GM23338 (cell line): ENCODE measurements around the gene C19orf81. TPM values are rescaled to one million over a fixed set of nuclear protein-coding genes. Genes with fewer than 3 reads are reported as not detected.

Experiments
- ATAC-seq: fragments of 200-7000 bp; cut with Tn5 transposase; 3 replicates; pipeline ENCODE4 v1.9.1; 2020
- DNase-seq: peaks from one replicate; pipeline ENCODE4 v3.0.0-alpha.2; 2015; ENCODE audit warnings: low spot score
- H2AFZ ChIP-seq: fragments of 200-600 bp; sonication (generic); 2 replicates; pipeline ENCODE4 v1.8.0; 2016; ENCODE audit warnings: antibody characterized with exemption, mild to moderate bottlenecking, moderate library complexity
- H3F3A ChIP-seq: fragments of 200-600 bp; sonication (generic); replicated peaks from 2 replicates; pipeline ENCODE4 v1.8.0; 2017; ENCODE audit warnings: antibody characterized with exemption, mixed run types, low read depth
- H3K27ac ChIP-seq: fragments of 200-600 bp; sonication (generic); 2 replicates; pipeline ENCODE4 v1.6.1; 2016; ENCODE audit warnings: low read depth
- H3K27me3 ChIP-seq: fragments of 200-600 bp; sonication (generic); 2 replicates; pipeline ENCODE4 v1.8.0; 2016; ENCODE audit warnings: mild to moderate bottlenecking, mixed run types, moderate library complexity; ENCODE audit not compliant: insufficient read depth
- H3K36me3 ChIP-seq: fragments of 200-600 bp; sonication (generic); 2 replicates; pipeline ENCODE4 v1.8.0; 2016; ENCODE audit warnings: mild to moderate bottlenecking; ENCODE audit not compliant: insufficient read depth
- H3K4me1 ChIP-seq: fragments of 200-600 bp; sonication (generic); 2 replicates; pipeline ENCODE4 v1.8.0; 2016; ENCODE audit warnings: mild to moderate bottlenecking, moderate library complexity; ENCODE audit not compliant: insufficient read depth
- H3K4me2 ChIP-seq: fragments of 200-600 bp; sonication (generic); 2 replicates; pipeline ENCODE4 v1.7.1; 2017; ENCODE audit warnings: mixed run types
- H3K4me3 ChIP-seq: fragments of 200-600 bp; sonication (generic); 2 replicates; pipeline ENCODE4 v1.6.1; 2016; ENCODE audit warnings: mixed run types
- H3K79me2 ChIP-seq: fragments of 200-600 bp; sonication (generic); replicated peaks from 2 replicates; pipeline ENCODE4 v1.8.0; 2017; ENCODE audit warnings: mild to moderate bottlenecking; ENCODE audit not compliant: insufficient read depth
- H3K9me2 ChIP-seq: fragments of 200-600 bp; sonication (generic); 2 replicates; pipeline ENCODE4 v1.8.0; 2017; ENCODE audit not compliant: insufficient read depth
- H4K20me1 ChIP-seq: fragments of 200-600 bp; sonication (generic); replicated peaks from 2 replicates; pipeline ENCODE4 v1.8.0; 2017; ENCODE audit warnings: mild to moderate bottlenecking; ENCODE audit not compliant: insufficient read depth
- H3K27ac Mint-ChIP-seq: 2 replicates; pipeline ENCODE4 v1.8.0; 2020; ENCODE audit warnings: inconsistent platforms, mild to moderate bottlenecking, moderate library complexity, mixed read lengths
- H3K27me3 Mint-ChIP-seq: 3 replicates; pipeline ENCODE4 v1.8.0; 2022; ENCODE audit warnings: low read depth, mild to moderate bottlenecking, moderate library complexity, mixed read lengths, inconsistent platforms; ENCODE audit not compliant: insufficient read depth, poor library complexity
- H3K36me3 Mint-ChIP-seq: 3 replicates; pipeline ENCODE4 v1.8.0; 2021; ENCODE audit warnings: low read depth, mild to moderate bottlenecking, inconsistent platforms, moderate library complexity, mixed read lengths
- H3K4me1 Mint-ChIP-seq: 3 replicates; pipeline ENCODE4 v1.8.0; 2020; ENCODE audit warnings: mild to moderate bottlenecking, inconsistent platforms, mixed read lengths
- H3K4me3 Mint-ChIP-seq: 3 replicates; pipeline ENCODE4 v1.8.0; 2021; ENCODE audit warnings: moderate library complexity, mild to moderate bottlenecking, inconsistent platforms, mixed read lengths
- H3K9me3 Mint-ChIP-seq: 3 replicates; pipeline ENCODE4 v1.8.0; 2020; ENCODE audit warnings: moderate library complexity, mild to moderate bottlenecking, inconsistent platforms, mixed read lengths
- CREB1 ChIP-seq: fragments of 250-450 bp; sonication (Bioruptor Pico); IDR thresholded peaks from 2 replicates; pipeline ENCODE4 v1.5.0; 2020; ENCODE audit warnings: low read depth, mild to moderate bottlenecking, moderate library complexity
- EZH2phosphoT487 ChIP-seq: fragments of 200-600 bp; sonication (generic); IDR thresholded peaks from one replicate; pipeline ENCODE4 v1.8.1; 2018; ENCODE audit warnings: antibody characterized with exemption; ENCODE audit not compliant: unreplicated experiment
- NANOG ChIP-seq: IDR thresholded peaks from 2 replicates; pipeline ENCODE4 v1.6.1; 2016; ENCODE audit warnings: antibody characterized with exemption, borderline replicate concordance
- POLR2AphosphoS5 ChIP-seq: IDR thresholded peaks from 2 replicates; pipeline ENCODE4 v1.6.1; 2016; ENCODE audit warnings: antibody characterized with exemption, low read depth
- STAT1 ChIP-seq: IDR thresholded peaks from one replicate; pipeline ENCODE4 v1.6.1; 2016; ENCODE audit warnings: antibody characterized with exemption; ENCODE audit not compliant: unreplicated experiment
- ZNF114 ChIP-seq: fragments of 250-450 bp; sonication (Bioruptor Pico); IDR thresholded peaks from 2 replicates; pipeline ENCODE4 v1.5.0; 2020; ENCODE audit warnings: mild to moderate bottlenecking, moderate library complexity
- ZNF331 ChIP-seq: fragments of 250-450 bp; sonication (Bioruptor Pico); IDR thresholded peaks from 2 replicates; pipeline ENCODE4 v1.5.0; 2020; ENCODE audit warnings: low read depth, mild to moderate bottlenecking, moderate library complexity
- polyA plus RNA-seq: library from polyadenylated mRNA; unstranded; fragments of >200 nt; fragmentation: Nextera tagmentation; extraction: Ambion mirVana; gene quantifications from 2 replicates; pipeline ENCODE4 v1.2.1, GENCODE V29; 2016
- total RNA-seq: library from RNA; depleted of rRNA; stranded (reverse); fragments of >200 nt; shearing (Covaris generic); gene quantifications from 2 replicates; pipeline ENCODE4 v1.2.3, GENCODE V29; 2014
- TF ChIP-seq, protein P1 (sequence below), 2 experiments: fragments of 200-600 bp in 1 of 2; sonication (generic) in 1 of 2; conservative IDR thresholded peaks; 2 replicates each; pipeline versions ENCODE4 v1.5.1 to v1.6.1; 2016 to 2017; ENCODE audit warnings: antibody characterized with exemption in 2 of 2, low read depth in 2 of 2, mild to moderate bottlenecking in 2 of 2, moderate library complexity in 1 of 2
- TF ChIP-seq, protein P2 (sequence below): fragments of 250-450 bp; sonication (Bioruptor Pico); IDR thresholded peaks from 2 replicates; pipeline ENCODE4 v1.5.0; 2020; ENCODE audit warnings: mild to moderate bottlenecking, moderate library complexity

C19orf81 gene
- total and polyA plus RNA-seq, 2 experiments from 2014 or later: 23.2 to 54.3 TPM

DNA sequence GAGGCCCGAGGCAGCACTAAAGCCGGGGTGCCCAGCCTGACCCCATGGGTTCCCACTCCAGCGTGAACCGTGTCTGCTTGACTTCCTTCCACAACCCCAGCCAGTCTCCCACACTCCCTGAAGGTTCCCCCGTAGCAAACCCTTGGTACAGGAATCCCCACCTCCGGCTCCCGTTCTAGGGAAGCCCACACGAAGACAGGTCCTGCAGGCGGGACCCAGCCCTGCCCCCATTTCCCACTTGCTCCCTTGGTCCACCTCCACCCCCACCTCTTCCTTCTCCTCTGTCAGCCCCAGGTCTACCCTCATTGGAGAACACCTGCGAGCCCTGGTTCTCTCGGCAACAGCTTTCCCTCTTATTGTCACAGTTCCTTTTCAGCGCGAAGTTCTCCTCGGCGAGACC, 23.9 kb downstream of the C19orf81 start:
- Histone ChIP-seq H3K27ac (no peak overlapping the region), H3F3A (peaks cover 12% of the 10 kb centered on the region), H3K4me1 (peaks cover 32% of the 10 kb centered on the region), H3K4me2 (peak overlapping the region; percentile 46), H3K36me3 (no peaks in the 10 kb centered on the region), H3K9me2 (no peaks in the 10 kb centered on the region), H3K79me2 (no peaks in the 10 kb centered on the region), H3K27me3 (peaks cover 69% of the 10 kb centered on the region), H2AFZ (peak overlapping the region; percentile 78), H3K4me3 (peak overlapping the region; percentile 22), H4K20me1 (peaks cover 3% of the 10 kb centered on the region; the same call in 1 of the 2 replicates)
- no peak overlapping the region for H3K27ac Mint-ChIP-seq
- H3K36me3 Mint-ChIP-seq: peaks cover 55% of the 10 kb centered on the region
- DNase-seq (peak; percentile 39), ATAC-seq (no peak)
- no peak for TF ChIP-seq ZNF114 (CRISPR knock-in tag)
- no peak for TF ChIP-seq POLR2AphosphoS5
- peaks cover 91% of the 10 kb centered on the region for H3K9me3 Mint-ChIP-seq
- H3K4me3 Mint-ChIP-seq: no peak overlapping the region
- no peaks in the 10 kb centered on the region for H3K4me1 Mint-ChIP-seq
- peaks cover 18% of the 10 kb centered on the region for H3K27me3 Mint-ChIP-seq

DNA sequence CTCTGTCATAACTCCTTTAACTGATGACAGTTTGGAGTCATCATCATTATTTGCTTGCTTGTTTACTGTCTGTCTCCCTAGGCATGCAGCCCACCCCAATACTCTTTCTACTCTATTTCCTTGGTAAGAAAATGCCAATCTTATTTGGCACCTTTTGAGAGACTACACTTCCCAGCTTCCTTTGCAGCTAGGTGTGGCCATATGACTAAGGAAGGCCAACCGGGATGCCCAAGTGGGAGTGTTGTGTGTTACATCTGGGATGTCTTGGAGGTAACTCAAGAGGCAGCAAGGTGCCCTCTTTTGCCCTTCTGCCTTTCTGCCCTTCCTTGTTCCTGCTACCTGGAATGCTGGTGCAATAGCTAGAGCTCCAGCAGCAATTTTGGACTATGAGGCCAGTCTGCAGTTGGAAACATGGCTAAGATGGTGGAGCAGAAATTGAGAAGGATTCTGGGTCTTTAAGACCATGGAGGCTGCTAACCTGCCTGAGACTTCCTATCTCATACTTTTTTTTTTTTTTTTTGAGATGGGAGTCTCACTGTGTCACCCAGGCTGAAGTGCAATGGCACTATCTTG, 27.5 kb downstream of the C19orf81 start:
- Mint-ChIP-seq H3K4me3 (no peak overlapping the region), H3K9me3 (peaks cover 96% of the 10 kb centered on the region), H3K27ac (no peak overlapping the region), H3K36me3 (peaks cover 62% of the 10 kb centered on the region), H3K4me1 (no peaks in the 10 kb centered on the region), H3K27me3 (peaks cover 18% of the 10 kb centered on the region)
- Histone ChIP-seq H3K79me2 (no peaks in the 10 kb centered on the region), H3K4me3 (no peak overlapping the region), H3F3A (peaks cover 9% of the 10 kb centered on the region; the same call in 1 of the 2 replicates), H4K20me1 (no peaks in the 10 kb centered on the region), H3K36me3 (no peaks in the 10 kb centered on the region), H3K9me2 (no peaks in the 10 kb centered on the region), H3K4me2 (no peak overlapping the region; the same call in 1 of the 2 replicates), H3K27me3 (peaks cover 62% of the 10 kb centered on the region), H3K4me1 (peaks cover 40% of the 10 kb centered on the region), H3K27ac (no peak overlapping the region), H2AFZ (no peak overlapping the region)
- DNase-seq: peak; percentile 57
- no peak for TF ChIP-seq NANOG
- TF ChIP-seq EZH2phosphoT487: no peak
- no peak for TF ChIP-seq POLR2AphosphoS5
- no peak for TF ChIP-seq ZNF331 (CRISPR knock-in tag)
- no peak for TF ChIP-seq STAT1
- no peak for TF ChIP-seq CREB1
- TF ChIP-seq, protein P1, sequence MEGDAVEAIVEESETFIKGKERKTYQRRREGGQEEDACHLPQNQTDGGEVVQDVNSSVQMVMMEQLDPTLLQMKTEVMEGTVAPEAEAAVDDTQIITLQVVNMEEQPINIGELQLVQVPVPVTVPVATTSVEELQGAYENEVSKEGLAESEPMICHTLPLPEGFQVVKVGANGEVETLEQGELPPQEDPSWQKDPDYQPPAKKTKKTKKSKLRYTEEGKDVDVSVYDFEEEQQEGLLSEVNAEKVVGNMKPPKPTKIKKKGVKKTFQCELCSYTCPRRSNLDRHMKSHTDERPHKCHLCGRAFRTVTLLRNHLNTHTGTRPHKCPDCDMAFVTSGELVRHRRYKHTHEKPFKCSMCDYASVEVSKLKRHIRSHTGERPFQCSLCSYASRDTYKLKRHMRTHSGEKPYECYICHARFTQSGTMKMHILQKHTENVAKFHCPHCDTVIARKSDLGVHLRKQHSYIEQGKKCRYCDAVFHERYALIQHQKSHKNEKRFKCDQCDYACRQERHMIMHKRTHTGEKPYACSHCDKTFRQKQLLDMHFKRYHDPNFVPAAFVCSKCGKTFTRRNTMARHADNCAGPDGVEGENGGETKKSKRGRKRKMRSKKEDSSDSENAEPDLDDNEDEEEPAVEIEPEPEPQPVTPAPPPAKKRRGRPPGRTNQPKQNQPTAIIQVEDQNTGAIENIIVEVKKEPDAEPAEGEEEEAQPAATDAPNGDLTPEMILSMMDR (conservative IDR thresholded peaks at IDR 0.05; ENCODE audit: low read depth in 2 of 2): no peak
- ATAC-seq: no peak

DNA sequence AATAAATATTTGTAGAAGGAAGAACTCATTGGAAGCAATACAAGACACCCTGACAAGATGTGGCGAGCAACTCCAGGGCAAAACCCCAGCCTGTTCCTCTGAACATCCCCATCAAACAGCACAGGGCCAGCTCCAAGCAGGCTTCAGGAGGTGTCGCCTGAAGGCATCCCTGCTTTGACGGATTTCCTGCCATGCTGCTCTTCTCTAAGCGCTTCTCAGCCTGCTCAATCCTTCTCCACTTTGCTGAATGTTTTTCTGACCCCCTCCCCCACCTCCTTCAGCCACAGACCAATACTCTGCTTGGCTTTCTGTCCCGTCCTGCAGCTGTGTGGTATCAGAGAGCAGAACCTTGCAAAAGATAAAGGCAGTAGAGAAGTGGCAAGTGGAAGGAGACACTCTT, 28.4 kb downstream of the C19orf81 start:
- peak; percentile 45 for DNase-seq
- Histone ChIP-seq H3K9me2 (no peaks in the 10 kb centered on the region), H3F3A (peaks cover 9% of the 10 kb centered on the region; the same call in 1 of the 2 replicates), H3K36me3 (no peaks in the 10 kb centered on the region), H3K27me3 (peaks cover 62% of the 10 kb centered on the region), H3K4me3 (peak overlapping the region; percentile 38), H2AFZ (no peak overlapping the region), H3K4me1 (peaks cover 40% of the 10 kb centered on the region), H4K20me1 (no peaks in the 10 kb centered on the region), H3K79me2 (no peaks in the 10 kb centered on the region), H3K27ac (0 out of 2 replicates have a peak overlapping the region, but pooled peaks have one; percentile 14), H3K4me2 (peak overlapping the region; percentile 75)
- ATAC-seq: no peak
- Mint-ChIP-seq H3K9me3 (peaks cover 96% of the 10 kb centered on the region), H3K4me1 (no peaks in the 10 kb centered on the region), H3K4me3 (no peak overlapping the region), H3K27me3 (peaks cover 17% of the 10 kb centered on the region), H3K36me3 (peaks cover 64% of the 10 kb centered on the region), H3K27ac (no peak overlapping the region)
- TF ChIP-seq, protein P2, sequence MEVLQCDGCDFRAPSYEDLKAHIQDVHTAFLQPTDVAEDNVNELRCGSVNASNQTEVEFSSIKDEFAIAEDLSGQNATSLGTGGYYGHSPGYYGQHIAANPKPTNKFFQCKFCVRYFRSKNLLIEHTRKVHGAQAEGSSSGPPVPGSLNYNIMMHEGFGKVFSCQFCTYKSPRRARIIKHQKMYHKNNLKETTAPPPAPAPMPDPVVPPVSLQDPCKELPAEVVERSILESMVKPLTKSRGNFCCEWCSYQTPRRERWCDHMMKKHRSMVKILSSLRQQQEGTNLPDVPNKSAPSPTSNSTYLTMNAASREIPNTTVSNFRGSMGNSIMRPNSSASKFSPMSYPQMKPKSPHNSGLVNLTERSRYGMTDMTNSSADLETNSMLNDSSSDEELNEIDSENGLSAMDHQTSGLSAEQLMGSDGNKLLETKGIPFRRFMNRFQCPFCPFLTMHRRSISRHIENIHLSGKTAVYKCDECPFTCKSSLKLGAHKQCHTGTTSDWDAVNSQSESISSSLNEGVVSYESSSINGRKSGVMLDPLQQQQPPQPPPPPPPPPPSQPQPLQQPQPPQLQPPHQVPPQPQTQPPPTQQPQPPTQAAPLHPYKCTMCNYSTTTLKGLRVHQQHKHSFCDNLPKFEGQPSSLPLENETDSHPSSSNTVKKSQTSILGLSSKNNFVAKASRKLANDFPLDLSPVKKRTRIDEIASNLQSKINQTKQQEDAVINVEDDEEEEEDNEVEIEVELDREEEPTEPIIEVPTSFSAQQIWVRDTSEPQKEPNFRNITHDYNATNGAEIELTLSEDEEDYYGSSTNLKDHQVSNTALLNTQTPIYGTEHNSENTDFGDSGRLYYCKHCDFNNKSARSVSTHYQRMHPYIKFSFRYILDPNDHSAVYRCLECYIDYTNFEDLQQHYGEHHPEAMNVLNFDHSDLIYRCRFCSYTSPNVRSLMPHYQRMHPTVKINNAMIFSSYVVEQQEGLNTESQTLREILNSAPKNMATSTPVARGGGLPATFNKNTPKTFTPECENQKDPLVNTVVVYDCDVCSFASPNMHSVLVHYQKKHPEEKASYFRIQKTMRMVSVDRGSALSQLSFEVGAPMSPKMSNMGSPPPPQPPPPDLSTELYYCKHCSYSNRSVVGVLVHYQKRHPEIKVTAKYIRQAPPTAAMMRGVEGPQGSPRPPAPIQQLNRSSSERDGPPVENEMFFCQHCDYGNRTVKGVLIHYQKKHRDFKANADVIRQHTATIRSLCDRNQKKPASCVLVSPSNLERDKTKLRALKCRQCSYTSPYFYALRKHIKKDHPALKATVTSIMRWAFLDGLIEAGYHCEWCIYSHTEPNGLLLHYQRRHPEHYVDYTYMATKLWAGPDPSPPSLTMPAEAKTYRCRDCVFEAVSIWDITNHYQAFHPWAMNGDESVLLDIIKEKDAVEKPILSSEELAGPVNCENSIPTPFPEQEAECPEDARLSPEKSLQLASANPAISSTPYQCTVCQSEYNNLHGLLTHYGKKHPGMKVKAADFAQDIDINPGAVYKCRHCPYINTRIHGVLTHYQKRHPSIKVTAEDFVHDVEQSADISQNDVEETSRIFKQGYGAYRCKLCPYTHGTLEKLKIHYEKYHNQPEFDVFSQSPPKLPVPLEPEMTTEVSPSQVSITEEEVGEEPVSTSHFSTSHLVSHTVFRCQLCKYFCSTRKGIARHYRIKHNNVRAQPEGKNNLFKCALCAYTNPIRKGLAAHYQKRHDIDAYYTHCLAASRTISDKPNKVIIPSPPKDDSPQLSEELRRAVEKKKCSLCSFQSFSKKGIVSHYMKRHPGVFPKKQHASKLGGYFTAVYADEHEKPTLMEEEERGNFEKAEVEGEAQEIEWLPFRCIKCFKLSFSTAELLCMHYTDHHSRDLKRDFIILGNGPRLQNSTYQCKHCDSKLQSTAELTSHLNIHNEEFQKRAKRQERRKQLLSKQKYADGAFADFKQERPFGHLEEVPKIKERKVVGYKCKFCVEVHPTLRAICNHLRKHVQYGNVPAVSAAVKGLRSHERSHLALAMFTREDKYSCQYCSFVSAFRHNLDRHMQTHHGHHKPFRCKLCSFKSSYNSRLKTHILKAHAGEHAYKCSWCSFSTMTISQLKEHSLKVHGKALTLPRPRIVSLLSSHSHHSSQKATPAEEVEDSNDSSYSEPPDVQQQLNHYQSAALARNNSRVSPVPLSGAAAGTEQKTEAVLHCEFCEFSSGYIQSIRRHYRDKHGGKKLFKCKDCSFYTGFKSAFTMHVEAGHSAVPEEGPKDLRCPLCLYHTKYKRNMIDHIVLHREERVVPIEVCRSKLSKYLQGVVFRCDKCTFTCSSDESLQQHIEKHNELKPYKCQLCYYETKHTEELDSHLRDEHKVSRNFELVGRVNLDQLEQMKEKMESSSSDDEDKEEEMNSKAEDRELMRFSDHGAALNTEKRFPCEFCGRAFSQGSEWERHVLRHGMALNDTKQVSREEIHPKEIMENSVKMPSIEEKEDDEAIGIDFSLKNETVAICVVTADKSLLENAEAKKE (CRISPR knock-in tag): no peak
